ENCODE measurements around the gene ASIC2. TPM values are rescaled to one million over a fixed set of nuclear protein-coding genes. Genes with fewer than 3 reads are reported as not detected.

ASIC2 gene
- polyA plus RNA-seq, 3 donors: 2.5 to 3.6 (median 2.9) TPM

DNA sequence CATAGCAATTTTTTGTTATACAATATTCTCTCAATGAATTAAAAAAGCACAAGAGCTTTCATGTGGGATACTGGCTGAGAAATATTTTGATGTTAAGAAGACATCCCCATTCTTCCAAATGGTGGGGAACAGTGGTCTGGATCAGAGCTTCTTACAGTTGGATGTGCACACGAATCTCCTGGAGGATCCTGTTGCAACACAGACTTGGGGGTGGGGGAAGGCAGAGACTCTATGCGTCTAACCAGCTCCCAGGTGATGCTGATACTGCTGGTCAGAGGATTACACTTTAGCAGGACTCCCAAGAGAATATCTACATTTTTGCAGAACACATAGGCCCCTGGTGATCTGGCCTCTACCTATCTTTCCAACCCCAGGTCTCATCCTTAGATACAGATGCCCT lies 193.2 kb downstream of the ASIC2 start:
- DNase-seq (ENCODE audit: extremely low read depth in 1 of 11, low read depth in 9 of 11, low spot score in 4 of 11): no peak

DNA sequence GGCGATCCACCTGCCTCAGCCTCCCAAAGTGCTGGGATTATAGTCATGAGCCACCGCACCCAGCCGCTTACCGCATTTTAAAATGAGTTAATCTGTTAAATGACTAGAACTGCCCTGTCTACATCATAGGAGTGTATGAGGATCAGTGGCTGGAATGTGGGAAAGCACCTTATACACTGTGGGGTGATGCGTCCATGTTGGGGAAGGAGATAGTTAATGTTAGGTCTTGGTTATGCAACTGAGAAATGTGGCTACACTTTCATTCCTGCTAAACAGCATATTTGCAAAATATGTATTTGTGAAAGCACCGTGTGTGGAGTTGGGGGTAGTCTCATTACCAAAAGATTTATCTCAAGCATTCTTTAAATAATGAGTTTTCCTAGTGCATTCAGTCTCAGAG lies 193.8 kb downstream of the ASIC2 start:
- no peak for DNase-seq (ENCODE audit: extremely low read depth in 1 of 11, low read depth in 9 of 11, low spot score in 4 of 11)

DNA sequence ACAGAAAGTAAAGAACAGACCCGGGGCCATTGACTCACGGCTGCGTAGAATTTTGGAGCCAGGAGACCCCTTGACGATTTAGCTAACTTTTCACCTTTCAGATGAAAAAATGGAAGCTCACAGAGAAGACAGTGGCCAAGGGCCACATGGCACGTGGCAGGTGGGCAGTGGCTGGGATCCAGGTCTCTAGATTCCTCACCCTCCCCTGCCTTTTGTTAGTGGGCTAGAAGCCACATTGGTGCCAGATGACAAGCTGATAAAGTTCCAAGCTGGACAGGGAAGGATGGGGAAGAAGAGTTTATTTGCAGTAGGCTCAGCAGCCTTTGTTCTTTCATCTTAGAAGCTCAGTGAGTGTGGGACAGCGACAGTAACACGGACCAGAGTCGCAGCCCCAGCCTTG lies 195.7 kb downstream of the ASIC2 start:
- DNase-seq (ENCODE audit: extremely low read depth in 1 of 11, low read depth in 9 of 11, low spot score in 4 of 11): no peak

DNA sequence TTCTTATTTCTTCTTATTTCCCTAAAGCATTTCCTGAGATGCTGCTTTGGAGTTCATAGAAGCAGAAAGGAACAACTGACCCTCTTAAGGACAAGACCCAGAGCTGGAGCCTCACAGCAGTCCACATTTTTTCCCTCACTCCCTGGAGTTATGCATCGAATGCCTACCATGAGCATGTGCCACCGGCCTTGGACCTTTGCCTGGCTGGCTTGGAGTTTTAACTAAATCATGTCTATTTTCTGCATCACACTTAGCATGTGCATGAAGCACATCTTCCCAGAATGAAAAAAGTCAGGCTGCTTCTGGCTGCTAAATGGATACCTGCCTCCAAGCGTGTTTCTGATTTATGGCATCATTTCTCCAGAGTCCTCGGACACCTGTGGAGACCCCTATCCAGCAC lies 196.9 kb downstream of the ASIC2 start:
- DNase-seq (ENCODE audit: extremely low read depth in 1 of 11, low read depth in 9 of 11, low spot score in 4 of 11): no peak

DNA sequence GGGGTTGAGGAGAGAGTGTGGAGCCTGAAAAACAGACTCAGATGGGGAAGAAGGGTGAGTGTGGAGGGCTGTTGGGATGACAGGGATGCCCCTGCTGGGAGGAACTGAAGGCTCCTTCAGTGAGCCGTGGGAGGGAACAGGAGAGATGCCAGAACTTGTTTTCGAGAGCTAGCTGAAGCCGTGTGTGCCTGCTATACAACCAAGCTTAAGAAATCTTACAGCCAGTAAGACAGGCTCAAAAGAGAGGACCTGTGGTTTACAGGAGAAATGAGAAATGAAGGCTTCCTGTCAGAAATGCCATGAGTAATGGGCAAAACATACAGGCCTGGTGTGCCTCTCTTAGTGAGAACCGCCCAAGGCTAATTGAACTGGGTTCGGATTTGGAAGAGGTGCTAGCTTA lies 201.8 kb downstream of the ASIC2 start:
- DNase-seq (ENCODE audit: extremely low read depth in 1 of 11, low read depth in 9 of 11, low spot score in 4 of 11): no peak

DNA sequence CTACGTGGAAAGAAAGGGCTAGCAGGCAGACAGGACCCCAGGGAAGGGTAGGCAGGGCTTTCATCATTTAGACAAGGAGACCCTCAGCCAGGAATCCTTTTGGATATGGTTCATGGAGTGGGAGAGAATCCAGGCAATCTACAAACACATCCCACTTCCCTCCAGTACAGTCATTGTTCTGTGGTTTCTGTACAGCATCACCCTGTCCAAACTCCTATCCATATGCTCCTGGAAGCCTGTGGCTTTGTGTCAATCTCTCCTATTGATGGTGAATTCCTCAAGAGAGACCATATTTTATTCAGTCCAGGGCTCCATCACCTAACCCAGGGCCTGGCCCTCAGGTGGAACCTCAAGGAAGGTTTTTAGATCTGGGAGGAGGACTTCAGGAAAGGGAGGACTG lies 202.3 kb downstream of the ASIC2 start:
- DNase-seq (ENCODE audit: extremely low read depth in 1 of 11, low read depth in 9 of 11, low spot score in 4 of 11): no peak

DNA sequence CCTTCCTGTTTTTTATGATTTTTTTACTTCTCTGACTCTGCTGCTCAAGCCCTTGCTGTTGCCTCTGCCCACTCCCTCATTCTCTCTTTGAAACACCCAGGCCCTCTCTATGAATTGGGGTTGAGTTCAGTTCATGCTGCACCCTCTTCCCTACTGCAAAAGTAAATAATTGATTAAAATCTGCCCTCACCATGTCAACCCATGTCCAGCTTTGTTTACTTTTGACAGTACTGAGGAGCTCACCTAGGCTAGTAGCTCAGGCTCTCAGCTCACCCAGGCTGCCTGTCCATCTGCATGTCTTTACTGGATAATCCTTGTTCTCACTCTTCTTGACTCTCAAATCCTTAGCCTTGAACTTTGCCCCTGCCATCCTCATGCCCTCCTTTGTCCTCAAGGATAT lies 206.2 kb downstream of the ASIC2 start:
- no peak for DNase-seq (ENCODE audit: extremely low read depth in 1 of 11, low read depth in 9 of 11, low spot score in 4 of 11)

DNA sequence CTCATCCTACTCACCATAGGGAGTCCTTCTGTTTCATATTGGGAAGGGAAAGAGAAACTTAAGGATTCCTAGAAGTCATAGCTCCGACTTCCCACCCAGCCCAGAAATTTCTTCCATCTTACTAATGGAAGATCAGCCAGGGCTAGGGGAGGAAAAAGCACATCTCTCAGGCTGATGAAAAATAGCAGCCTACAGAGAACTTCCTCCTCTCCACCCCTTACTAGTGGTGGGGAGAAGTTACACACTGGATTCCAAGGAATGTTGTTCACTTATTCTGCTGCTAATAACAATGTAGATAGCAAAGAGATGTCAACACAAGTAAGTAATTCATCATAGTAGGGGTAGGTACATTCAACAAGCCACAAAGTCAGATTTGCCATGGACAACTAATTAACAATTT lies 207.1 kb downstream of the ASIC2 start:
- no peak for DNase-seq (ENCODE audit: extremely low read depth in 1 of 11, low read depth in 9 of 11, low spot score in 4 of 11)

DNA sequence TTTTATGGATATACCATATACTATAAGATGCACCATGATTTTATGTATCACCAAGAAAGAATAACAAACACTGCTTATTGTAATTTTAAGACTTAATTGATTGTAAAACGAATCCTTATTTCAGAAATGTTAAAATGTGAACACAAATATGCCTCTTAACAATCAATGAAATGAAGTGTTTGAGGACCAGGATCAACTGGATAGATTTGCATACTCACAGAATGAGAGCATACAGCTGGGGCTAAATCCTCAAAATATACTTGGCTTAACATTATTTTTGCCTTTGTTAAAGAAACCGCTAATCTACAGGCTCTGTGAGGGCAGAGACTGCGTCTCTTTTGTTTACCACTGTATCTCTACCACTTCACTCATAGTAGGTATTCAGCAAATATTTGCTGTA lies 207.8 kb downstream of the ASIC2 start:
- no peak for DNase-seq (ENCODE audit: extremely low read depth in 1 of 11, low read depth in 9 of 11, low spot score in 4 of 11)

DNA sequence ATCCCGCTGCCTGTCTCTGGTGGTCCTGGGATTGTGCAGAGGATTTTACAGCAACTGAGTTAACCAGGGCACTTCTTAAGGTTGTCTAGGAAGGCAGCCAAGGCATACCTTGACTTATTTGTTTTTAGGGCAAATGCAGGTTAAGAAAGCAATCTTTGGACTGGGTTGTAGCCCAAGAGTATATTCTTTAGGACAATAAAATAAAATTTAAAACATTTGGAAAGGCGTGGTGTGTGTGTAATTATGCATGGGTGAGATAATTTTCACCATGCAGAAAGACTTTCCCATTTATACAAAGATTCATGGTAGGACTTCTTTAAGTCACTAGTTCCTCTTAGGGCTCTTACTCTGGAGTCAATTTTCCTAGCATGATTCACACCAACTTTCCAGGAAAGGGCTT lies 208.3 kb downstream of the ASIC2 start:
- no peak for DNase-seq (ENCODE audit: extremely low read depth in 1 of 11, low read depth in 9 of 11, low spot score in 4 of 11)

DNA sequence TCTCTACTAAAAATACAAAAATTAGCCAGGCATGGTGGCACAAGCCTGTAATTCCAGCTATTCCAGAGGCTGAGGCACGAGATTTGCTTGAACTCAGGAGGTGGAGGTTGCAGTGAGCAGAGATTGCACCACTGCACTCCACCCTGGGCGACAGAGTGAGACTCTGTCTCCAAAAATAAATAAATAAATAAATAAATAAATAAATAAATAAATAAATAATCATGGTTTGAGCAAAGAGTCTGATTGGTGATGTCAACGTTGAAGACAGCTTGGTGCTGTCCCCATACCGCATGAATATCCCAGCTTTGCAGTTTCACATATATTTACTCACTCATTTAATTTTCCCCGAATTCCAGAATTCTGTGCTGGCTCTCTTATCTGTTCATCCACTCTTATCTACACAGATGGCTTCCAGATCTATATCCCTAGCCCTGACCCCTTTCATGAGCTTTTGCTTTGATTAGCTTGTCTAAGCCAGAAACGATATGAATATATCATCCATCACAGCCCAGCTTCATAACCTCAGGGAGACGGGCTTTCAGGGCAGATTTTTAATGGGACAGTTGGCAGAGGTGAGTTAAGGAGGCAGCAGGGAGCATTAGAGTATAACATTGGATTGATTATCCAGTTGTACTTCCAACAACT lies 210.4 kb downstream of the ASIC2 start:
- DNase-seq (ENCODE audit: extremely low read depth in 1 of 11, low read depth in 9 of 11, low spot score in 4 of 11): no peak

DNA sequence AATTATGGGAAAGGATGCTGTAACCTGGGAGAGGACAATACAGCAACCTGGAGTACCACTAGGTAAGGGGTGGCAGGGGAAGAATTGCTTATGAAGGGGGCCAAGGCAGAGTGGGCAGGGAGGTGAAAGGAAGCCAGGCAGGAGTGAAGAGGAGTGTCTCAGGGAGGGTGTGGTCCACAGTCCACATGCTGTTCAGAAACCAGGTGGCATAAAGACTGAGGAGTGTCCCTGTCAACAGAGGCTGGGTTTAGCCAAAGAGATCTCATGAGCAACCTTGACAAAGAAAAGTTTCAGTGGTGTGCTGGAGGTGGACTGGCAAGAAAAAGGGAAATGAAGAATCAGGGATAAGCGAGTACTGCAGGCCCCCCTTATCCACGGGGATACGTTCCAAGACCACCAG lies 213.0 kb downstream of the ASIC2 start:
- DNase-seq (ENCODE audit: extremely low read depth in 1 of 11, low read depth in 9 of 11, low spot score in 4 of 11): no peak

DNA sequence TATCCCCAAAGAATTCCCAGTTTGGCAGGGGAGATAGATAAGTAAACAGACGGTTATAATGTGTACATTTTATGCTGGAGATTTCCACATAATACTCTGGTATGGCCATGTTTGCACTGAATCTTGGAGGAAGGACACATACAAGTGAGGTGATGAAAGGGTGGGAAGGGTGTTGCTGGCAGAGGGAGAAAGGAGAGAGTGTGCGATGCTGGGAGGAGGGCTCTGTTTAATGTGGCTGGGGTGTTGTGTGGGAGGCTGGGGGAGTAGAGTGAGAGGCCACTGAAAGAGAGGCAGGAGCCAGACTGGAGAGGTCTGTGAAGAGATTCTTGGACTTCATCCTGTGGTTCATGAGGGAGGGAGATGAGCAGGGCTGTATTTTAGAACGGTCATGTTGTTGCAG lies 213.9 kb downstream of the ASIC2 start:
- DNase-seq (ENCODE audit: extremely low read depth in 1 of 11, low read depth in 9 of 11, low spot score in 4 of 11): no peak

DNA sequence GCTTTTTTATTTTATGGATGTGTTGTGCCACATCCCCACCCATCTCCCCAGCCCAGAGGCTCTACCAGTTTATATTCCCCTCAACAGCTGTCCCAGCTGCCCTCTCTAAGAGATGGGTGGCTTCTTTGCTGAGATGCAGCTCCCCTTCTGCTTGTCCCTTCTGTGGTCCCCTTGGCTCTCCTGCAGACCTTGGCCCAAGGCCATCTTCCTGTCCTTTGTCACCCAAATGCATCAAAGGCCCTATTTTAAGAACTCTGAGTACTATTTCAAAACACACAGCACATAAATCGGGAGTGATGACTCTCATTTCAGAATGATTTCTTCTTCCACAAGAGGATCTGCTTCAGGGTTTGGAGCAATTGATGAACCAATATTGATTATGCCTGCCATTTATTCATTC lies 216.1 kb downstream of the ASIC2 start:
- no peak for DNase-seq (ENCODE audit: extremely low read depth in 1 of 11, low read depth in 9 of 11, low spot score in 4 of 11)

DNA sequence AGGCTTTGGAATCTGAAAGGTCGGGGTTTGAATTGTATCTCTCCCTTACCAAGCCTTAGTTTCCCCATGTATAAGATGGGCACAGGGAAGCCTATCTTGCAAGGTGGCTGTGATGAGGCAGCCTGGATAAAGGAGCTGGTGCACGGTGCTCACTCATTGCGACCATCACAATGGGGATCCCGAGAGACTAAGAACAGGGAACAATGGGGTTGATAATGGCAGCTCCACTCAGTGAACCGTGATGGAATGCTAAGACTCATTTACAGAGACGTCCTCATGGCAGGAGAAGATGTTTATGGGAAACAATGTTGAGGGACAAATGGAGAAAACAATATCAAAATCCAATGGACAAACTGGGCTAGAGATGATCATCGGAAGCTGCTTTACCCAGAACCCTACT lies 219.7 kb downstream of the ASIC2 start:
- no peak for DNase-seq (ENCODE audit: extremely low read depth in 1 of 11, low read depth in 9 of 11, low spot score in 4 of 11)

DNA sequence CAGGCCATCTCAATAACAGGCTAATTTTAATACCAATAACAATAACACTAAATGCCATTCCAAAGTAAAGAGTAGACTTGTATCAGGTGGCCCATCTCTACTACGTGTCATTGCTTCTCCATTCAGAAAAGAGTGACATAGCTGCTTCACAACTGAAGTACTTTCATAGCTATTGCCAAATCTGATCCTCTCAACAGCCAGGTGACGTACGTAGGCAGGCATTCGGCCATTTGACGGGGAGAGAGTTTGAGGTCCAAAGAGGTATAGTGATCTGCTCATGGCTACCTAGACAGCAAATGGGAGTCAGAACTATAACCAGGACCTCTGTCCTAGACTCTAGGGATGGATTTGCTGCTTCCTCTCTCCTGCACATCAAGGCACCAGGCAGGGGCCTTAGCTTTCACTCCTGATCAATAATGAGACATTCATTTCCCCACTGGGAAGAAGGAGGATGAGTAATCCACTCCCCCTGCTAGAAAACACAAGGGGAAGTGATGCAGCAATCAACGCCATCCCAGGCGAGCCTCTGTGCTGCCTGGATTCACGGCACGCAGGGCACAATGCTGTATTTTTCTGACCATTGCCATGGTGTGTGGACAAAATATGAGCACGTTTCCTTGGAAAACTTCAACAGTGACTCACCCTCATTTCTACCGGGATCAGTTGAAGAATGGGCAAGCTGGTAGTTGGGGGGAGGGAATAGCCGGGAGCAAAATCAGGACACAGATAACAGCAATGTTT lies 220.5 kb downstream of the ASIC2 start:
- no peak for DNase-seq (ENCODE audit: extremely low read depth in 1 of 11, low read depth in 9 of 11, low spot score in 4 of 11)

DNA sequence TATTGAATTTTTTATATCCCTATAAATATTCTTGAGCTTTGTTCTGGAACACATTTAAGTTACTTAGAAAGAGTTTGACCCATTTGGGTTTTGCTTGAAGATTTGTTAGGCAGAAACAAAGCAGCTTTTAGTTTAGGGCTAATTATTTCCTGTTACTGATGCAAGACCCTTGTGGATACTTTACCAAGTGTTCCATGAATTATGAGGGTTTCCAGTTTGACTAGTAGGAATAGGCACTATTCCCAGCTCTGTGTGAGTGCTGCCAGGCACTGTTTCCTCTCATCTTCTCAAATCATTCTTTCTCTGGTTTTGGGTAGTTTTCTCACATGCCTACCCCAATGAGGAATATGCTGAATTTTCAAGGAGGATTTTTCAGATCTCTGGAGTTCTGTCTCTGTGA lies 221.4 kb downstream of the ASIC2 start:
- DNase-seq (ENCODE audit: extremely low read depth in 1 of 11, low read depth in 9 of 11, low spot score in 4 of 11): no peak

DNA sequence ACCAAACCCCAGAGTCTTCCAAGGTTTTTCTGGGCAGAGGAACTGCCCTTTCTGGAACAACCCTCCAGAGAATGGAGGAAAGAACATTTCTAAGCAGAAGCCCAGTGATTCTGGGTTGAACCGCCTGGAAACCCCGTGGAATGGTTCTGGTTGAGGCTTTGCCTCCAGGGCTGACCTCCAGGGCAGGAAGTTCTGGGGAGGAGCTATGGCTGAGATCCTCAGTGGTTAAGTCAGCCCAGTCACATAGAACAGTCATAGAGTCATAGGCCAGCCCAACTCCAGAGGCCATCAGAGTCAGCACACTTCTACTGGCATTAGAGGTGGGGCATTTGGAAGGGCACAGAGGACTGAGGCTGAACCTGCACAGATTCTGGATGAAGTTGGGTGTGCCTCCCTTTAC lies 235.5 kb downstream of the ASIC2 start:
- no peak for DNase-seq (ENCODE audit: extremely low read depth in 1 of 11, low read depth in 9 of 11, low spot score in 4 of 11)

DNA sequence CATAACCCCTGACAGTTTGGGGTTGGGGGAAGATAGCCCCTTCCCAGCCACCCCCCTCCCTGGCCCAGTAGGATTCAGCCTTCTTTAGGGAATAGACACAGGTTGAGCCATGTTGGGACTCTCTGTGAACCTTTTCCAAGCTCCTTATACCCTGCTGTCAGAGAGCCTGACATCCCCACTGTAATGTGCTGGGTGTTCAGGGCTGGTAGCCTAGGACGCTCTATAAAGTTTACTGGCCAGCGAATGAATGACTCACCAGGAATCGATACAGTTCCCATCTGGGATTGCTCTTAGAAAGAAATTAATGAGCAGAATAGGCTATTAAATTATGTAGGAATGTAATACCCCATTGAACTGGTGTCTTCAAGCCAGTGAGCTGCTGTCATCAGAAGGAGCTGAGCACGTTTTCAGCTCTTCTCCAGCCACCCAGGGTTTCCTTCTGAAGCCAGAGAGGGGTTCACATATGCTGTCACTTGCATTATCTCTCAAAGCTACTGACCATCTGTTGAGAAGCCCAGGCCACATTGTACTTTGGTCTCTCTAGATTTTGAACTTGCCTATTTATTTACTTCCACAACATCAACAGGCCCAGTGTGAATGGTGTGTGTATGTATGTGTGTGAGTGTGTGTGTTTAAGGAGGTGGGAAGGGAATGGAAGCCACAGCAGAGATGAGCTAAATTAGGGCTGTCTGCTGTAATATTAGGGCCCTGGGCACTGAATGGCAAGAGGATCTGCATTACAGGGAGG lies 236.5 kb downstream of the ASIC2 start:
- DNase-seq (ENCODE audit: extremely low read depth in 1 of 11, low read depth in 9 of 11, low spot score in 4 of 11): no peak

DNA sequence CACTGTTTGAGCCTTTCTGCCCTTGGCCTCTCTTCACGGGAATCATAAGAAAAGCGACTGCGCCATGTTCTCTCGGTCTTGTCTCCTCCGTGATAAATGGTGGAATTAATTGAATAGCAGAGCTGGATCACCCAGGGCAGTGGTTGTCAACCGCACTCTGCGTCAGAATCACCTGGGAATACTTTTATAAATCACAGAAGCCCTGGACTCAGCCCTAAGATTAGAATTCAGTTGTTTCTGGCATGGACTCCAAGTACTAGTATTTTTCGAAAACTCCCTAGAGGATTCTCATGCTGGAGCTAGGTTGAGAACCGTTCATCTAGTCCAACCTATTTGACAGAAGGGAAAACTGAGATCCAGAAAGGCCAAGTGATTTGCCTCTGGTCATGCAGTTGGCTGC lies 237.3 kb downstream of the ASIC2 start:
- DNase-seq (ENCODE audit: extremely low read depth in 1 of 11, low read depth in 9 of 11, low spot score in 4 of 11): no peak

All from renal cortex interstitium (tissue), 11 donors.